Lower leg skin (tissue), 3 donors: Measurements from ENCODE around the gene CLIC3.

Experiments used
- CTCF ChIP-seq, 3 donors: fragments of 450-650 bp; IDR thresholded peaks; one replicate each; pipeline ENCODE4 v1.5.1; 2016; ENCODE audit warnings: antibody characterized with exemption in 3 of 3, mild to moderate bottlenecking in 3 of 3, moderate library complexity in 2 of 3
- POLR2A ChIP-seq, 2 donors: fragments of 450-650 bp; IDR thresholded peaks; one replicate each; pipeline ENCODE4 v1.6.1; 2016 to 2017; ENCODE audit warnings: antibody characterized with exemption in 2 of 2, mild to moderate bottlenecking in 1 of 2, moderate library complexity in 1 of 2

- TF ChIP-seq POLR2A (IDR thresholded peaks at IDR 0.05) (no peak), CTCF (IDR thresholded peaks at IDR 0.05) (no peak)
These were observed 37.8 kb upstream of the CLIC3 start for GRCh38 chr9:137034039-137034708.
